B cell (primary cell): ENCODE data around the gene PLEKHJ1.

Source experiments
- CTCF ChIP-seq: fragments of 200-600 bp; IDR thresholded peaks from one replicate; pipeline ENCODE4 v1.8.0; 2022; ENCODE audit warnings: antibody characterized with exemption, mild to moderate bottlenecking
- EZH2 ChIP-seq: IDR thresholded peaks from 2 replicates; pipeline ENCODE4 v1.6.1; 2012; ENCODE audit warnings: borderline replicate concordance, low read depth, mild to moderate bottlenecking, moderate library complexity, low read length; ENCODE audit not compliant: insufficient read depth, poor library complexity, severe bottlenecking

GRCh38 chr19:2186071-2186846 lies 49.9 kb downstream of the PLEKHJ1 start:
- TF ChIP-seq CTCF (no peak), EZH2 (no peak)
